PFSK-1 (cell line): ENCODE data around the gene SPATA4. TPM values are rescaled to one million over a fixed set of nuclear protein-coding genes. Genes with fewer than 3 reads are reported as not detected.
A peak's percentile ranks its signal among the peaks of the same experiment; 100 is the strongest.

Experiments
- FOXP2 ChIP-seq: optimal IDR thresholded peaks from 2 replicates; pipeline ENCODE3; 2011; ENCODE audit warnings: borderline replicate concordance, control low read depth, inconsistent platforms; ENCODE audit not compliant: insufficient read depth; ENCODE audit errors: extremely low read length, extremely low read depth
- POLR2AphosphoS5 ChIP-seq: IDR thresholded peaks from 2 replicates; pipeline ENCODE4 v1.6.1; 2012; ENCODE audit warnings: low read depth, mild to moderate bottlenecking, control low read depth, low read length, moderate library complexity
- REST ChIP-seq, 2 experiments: IDR thresholded peaks; 2 replicates each; pipeline versions ENCODE4 v1.6.1 to v1.8.0; 2011 to 2012; ENCODE audit warnings: low read depth in 2 of 2, low read length in 2 of 2, control low read depth in 1 of 2, inconsistent platforms in 1 of 2, mild to moderate bottlenecking in 1 of 2, moderate library complexity in 1 of 2; ENCODE audit not compliant: insufficient read depth in 1 of 2
- SIN3A ChIP-seq: IDR thresholded peaks from 2 replicates; pipeline ENCODE4 v1.6.1; 2012; ENCODE audit warnings: mild to moderate bottlenecking, low read length, moderate library complexity, borderline replicate concordance; ENCODE audit not compliant: insufficient read depth
- TAF1 ChIP-seq: IDR thresholded peaks from 2 replicates; pipeline ENCODE4 v1.6.1; 2012; ENCODE audit warnings: low read length, control low read depth, borderline replicate concordance; ENCODE audit not compliant: insufficient read depth
- polyA plus RNA-seq: library from polyadenylated mRNA; unstranded; fragments of >200 nt; gene quantifications from one replicate; pipeline ENCODE4 v1.2.1, GENCODE V29; 2012; ENCODE audit warnings: low read depth, missing spikeins; ENCODE audit not compliant: insufficient read length

The SPATA4 gene
- polyA plus RNA-seq = not detected

GRCh38 chr4:176195184-176195978 lies at the start of gene SPATA4:
SPATA4 (minus strand) TSS chr4:176195585; CDS start chr4:176195562, 23 bp downstream.
- TF ChIP-seq FOXP2 = no peak
- 0 out of 2 replicates have a peak, but pooled peaks have one; percentile 72 for TF ChIP-seq SIN3A
- peak; percentile 46; the same call in 1 of the 2 replicates for TF ChIP-seq TAF1
- peak; percentile 64; the same call in 1 of the 2 replicates for TF ChIP-seq POLR2AphosphoS5
- TF ChIP-seq REST (IDR thresholded peaks at IDR 0.05; ENCODE audit: insufficient read depth in 1 of 2, low read depth in 2 of 2, low read length in 2 of 2) = no peak

- TF ChIP-seq SIN3A (no peak), POLR2AphosphoS5 (no peak), REST (IDR thresholded peaks at IDR 0.05; ENCODE audit: insufficient read depth in 1 of 2, low read depth in 2 of 2, low read length in 2 of 2) (no peak), TAF1 (no peak), FOXP2 (no peak)
These were observed 47.5 kb upstream of the SPATA4 start for GRCh38 chr4:176242764-176243347.

- no peak for TF ChIP-seq SIN3A
- TF ChIP-seq REST (IDR thresholded peaks at IDR 0.05; ENCODE audit: insufficient read depth in 1 of 2, low read depth in 2 of 2, low read length in 2 of 2) = no peak
- no peak for TF ChIP-seq TAF1
- TF ChIP-seq FOXP2 = no peak
- TF ChIP-seq POLR2AphosphoS5 = no peak
These were observed 46.3 kb upstream of the SPATA4 start for GRCh38 chr4:176241703-176242102.

- TF ChIP-seq TAF1 (no peak), SIN3A (no peak), REST (IDR thresholded peaks at IDR 0.05; ENCODE audit: insufficient read depth in 1 of 2, low read depth in 2 of 2, low read length in 2 of 2) (no peak), POLR2AphosphoS5 (no peak), FOXP2 (no peak)
These were observed 43.4 kb upstream of the SPATA4 start for GRCh38 chr4:176238826-176239225.
